ENCODE measurements around the gene KIF18B.
A peak's percentile ranks its signal among the peaks of the same experiment; 100 is the strongest.

Gene KIF18B

GRCh38 chr17:44933824-44934744 is 13.5 kb downstream of the KIF18B start:
- DNase-seq, result no peak

- no peak for DNase-seq
These were observed 14.8 kb downstream of the KIF18B start for GRCh38 chr17:44932787-44933097.

GRCh38 chr17:44932096-44932786 is 15.3 kb downstream of the KIF18B start:
- DNase-seq, result no peak

- no peak for DNase-seq
These were observed 16.2 kb downstream of the KIF18B start for GRCh38 chr17:44931376-44931775.

GRCh38 chr17:44930667-44931066 is 16.9 kb downstream of the KIF18B start:
- DNase-seq, result no peak

- DNase-seq, result no peak
These were observed 18.4 kb downstream of the KIF18B start for GRCh38 chr17:44928950-44929720.

GRCh38 chr17:44928136-44928535 is 19.4 kb downstream of the KIF18B start:
- no peak for DNase-seq

- no peak for DNase-seq
These were observed 19.9 kb downstream of the KIF18B start for GRCh38 chr17:44927696-44928095.

GRCh38 chr17:44926821-44927525 is 20.6 kb downstream of the KIF18B start:
- no peak for DNase-seq

- DNase-seq, result no peak
These were observed 21.6 kb downstream of the KIF18B start for GRCh38 chr17:44925731-44926697.

- no peak for DNase-seq
These were observed 23.4 kb downstream of the KIF18B start for GRCh38 chr17:44924107-44924544.

GRCh38 chr17:44922746-44923470 is 24.7 kb downstream of the KIF18B start:
- DNase-seq, result no peak

GRCh38 chr17:44922136-44922535 is 25.4 kb downstream of the KIF18B start:
- DNase-seq, result no peak

- DNase-seq, result no peak
These were observed 26.3 kb downstream of the KIF18B start for GRCh38 chr17:44921122-44921882.

GRCh38 chr17:44920565-44920940 is 27.0 kb downstream of the KIF18B start:
- DNase-seq, result no peak

GRCh38 chr17:44919885-44920564 is 27.5 kb downstream of the KIF18B start:
- DNase-seq, result peak; percentile 84

- DNase-seq, result no peak
These were observed 28.2 kb downstream of the KIF18B start for GRCh38 chr17:44919411-44919810.

- DNase-seq, result no peak
These were observed 29.6 kb downstream of the KIF18B start for GRCh38 chr17:44918006-44918405.

- DNase-seq, result no peak
These were observed 30.1 kb downstream of the KIF18B start for GRCh38 chr17:44917456-44917855.
